ENCODE measurements around the gene HDAC9. TPM values are rescaled to one million over a fixed set of nuclear protein-coding genes. Genes with fewer than 3 reads are reported as not detected.

HDAC9 gene
- total RNA-seq, 1 experiment from 2014 or later = 4.3 TPM

- no TSS peak for BruUV-seq (replicated peaks)
- Histone ChIP-seq H3K9ac (ENCODE audit: low read length) (no peak overlapping the region), H4K20me1 (ENCODE audit: insufficient read depth) (no peaks in the 10 kb centered on the region), H3K79me2 (ENCODE audit: insufficient read depth, low read length) (no peaks in the 10 kb centered on the region), H3K27ac (ENCODE audit: low read depth, low read length) (no peak overlapping the region), H2AFZ (ENCODE audit: low read depth, low read length, poor library complexity, severe bottlenecking) (no peak overlapping the region), H3K4me1 (ENCODE audit: control insufficient read depth in 1 of 2, insufficient read depth in 2 of 2, low read length in 2 of 2) (no peaks in the 10 kb centered on the region), H3K4me2 (ENCODE audit: low read length) (no peak overlapping the region), H3K9me2 (ENCODE audit: insufficient read depth) (no peaks in the 10 kb centered on the region), H3K27me3 (ENCODE audit: insufficient read depth, low read length) (no peaks in the 10 kb centered on the region), H3K4me3 (replicated peaks in 1 of 2; ENCODE audit: low read depth in 1 of 2, low read length in 2 of 2) (no peak overlapping the region), H3K9me3 (ENCODE audit: control insufficient read depth in 1 of 2, insufficient read depth in 1 of 2, low read depth in 1 of 2, low read length in 2 of 2) (no peaks in the 10 kb centered on the region), H3K36me3 (ENCODE audit: control insufficient read depth in 1 of 2, insufficient read depth in 2 of 2, low read length in 2 of 2) (no peaks in the 10 kb centered on the region)
- DNase-seq (ENCODE audit: low read depth, low spot score) = no peak
- POLR2A ChIA-PET = no interaction called here
- CTCF ChIA-PET = interaction anchor here (1.4 kb wide), 1 partner anchor 12 kb away, joined by 7 read pairs; no protein-coding TSS in a partner anchor
- intact Hi-C loops (cut with micrococcal nuclease) = no loop called here
- RAD21 ChIA-PET (ENCODE audit: low non-redundant PET in 1 of 2, low total read pairs in 2 of 2, uncharacterized antibody in 2 of 2, unreplicated experiment in 2 of 2) = no interaction called here
- no peak for TF ChIP-seq JUND (IDR thresholded peaks at IDR 0.05)
- no peak for TF ChIP-seq TCF7L2 (IDR thresholded peaks at IDR 0.05; ENCODE audit: borderline replicate concordance, extremely low read depth, insufficient read depth, insufficient read length)
- TF ChIP-seq CEBPB (IDR thresholded peaks at IDR 0.05; ENCODE audit: low read depth) = no peak
- no peak for TF ChIP-seq ATF3 (IDR thresholded peaks at IDR 0.05)
- no peak for ATAC-seq
Observed at GRCh38 chr7:18653381-18654155, 158.0 kb downstream of the HDAC9 start.

GRCh38 chr7:18654709-18655108, 159.2 kb downstream of the HDAC9 start:
- TF ChIP-seq TCF7L2 (IDR thresholded peaks at IDR 0.05; ENCODE audit: borderline replicate concordance, extremely low read depth, insufficient read depth, insufficient read length) (no peak), ZNF274 (IDR thresholded peaks at IDR 0.05; ENCODE audit: low read depth, low read length) (no peak), MAX (IDR thresholded peaks at IDR 0.05) (no peak), EGR1 (IDR thresholded peaks at IDR 0.05; ENCODE audit: low read depth) (no peak), CTCF (IDR thresholded peaks at IDR 0.05 in 2 of 3, conservative IDR thresholded peaks at IDR 0.05 in 1 of 3; ENCODE audit: borderline replicate concordance in 1 of 3, insufficient read depth in 1 of 3, low read depth in 2 of 3, low read length in 2 of 3) (no peak), ZBTB33 (IDR thresholded peaks at IDR 0.05; ENCODE audit: extremely low read depth, insufficient replicate concordance, low read length) (no peak), FOSL1 (IDR thresholded peaks at IDR 0.05; ENCODE audit: low read depth) (no peak)
- Histone ChIP-seq H2AFZ (ENCODE audit: low read depth, low read length, poor library complexity, severe bottlenecking) (no peak overlapping the region), H3K9ac (ENCODE audit: low read length) (no peak overlapping the region), H3K36me3 (ENCODE audit: control insufficient read depth in 1 of 2, insufficient read depth in 2 of 2, low read length in 2 of 2) (no peaks in the 10 kb centered on the region), H3K27ac (ENCODE audit: low read depth, low read length) (no peak overlapping the region), H3K79me2 (ENCODE audit: insufficient read depth, low read length) (no peaks in the 10 kb centered on the region), H3K9me3 (ENCODE audit: control insufficient read depth in 1 of 2, insufficient read depth in 1 of 2, low read depth in 1 of 2, low read length in 2 of 2) (no peaks in the 10 kb centered on the region), H3K27me3 (ENCODE audit: insufficient read depth, low read length) (no peaks in the 10 kb centered on the region), H3K4me2 (ENCODE audit: low read length) (no peak overlapping the region), H3K9me2 (ENCODE audit: insufficient read depth) (no peaks in the 10 kb centered on the region), H3K4me3 (replicated peaks in 1 of 2; ENCODE audit: low read depth in 1 of 2, low read length in 2 of 2) (no peak overlapping the region), H4K20me1 (ENCODE audit: insufficient read depth) (no peaks in the 10 kb centered on the region), H3K4me1 (ENCODE audit: control insufficient read depth in 1 of 2, insufficient read depth in 2 of 2, low read length in 2 of 2) (no peaks in the 10 kb centered on the region)
- RAD21 ChIA-PET (ENCODE audit: low non-redundant PET in 1 of 2, low total read pairs in 2 of 2, uncharacterized antibody in 2 of 2, unreplicated experiment in 2 of 2) = no interaction called here
- no peak for DNase-seq (ENCODE audit: low read depth, low spot score)
- CTCF ChIA-PET = no interaction called here
- no peak for ATAC-seq
- intact Hi-C loops (cut with micrococcal nuclease) = no loop called here
- no TSS peak for BruUV-seq (replicated peaks)
- POLR2A ChIA-PET = no interaction called here
